Fibroblast of lung (primary cell): ENCODE data around the gene RPL37A. TPM values are rescaled to one million over a fixed set of nuclear protein-coding genes. Genes with fewer than 3 reads are reported as not detected.

Experiments used
- DNase-seq, 2 donors: peaks; one replicate each; pipeline versions ENCODE4 v3.0.0 to v3.0.0-alpha.2; 2010; ENCODE audit warnings: low read depth in 2 of 2
- H2AFZ ChIP-seq: 2 replicates; pipeline ENCODE4 v1.5.1; 2012; ENCODE audit warnings: low read length, control low read depth, inconsistent platforms
- H3K27ac ChIP-seq: 2 replicates; pipeline ENCODE4 v1.5.1; 2011; ENCODE audit warnings: low read length, control low read depth; ENCODE audit not compliant: insufficient read depth
- H3K27me3 ChIP-seq: 2 replicates; pipeline ENCODE4 v1.5.1; 2011; ENCODE audit warnings: mild to moderate bottlenecking, low read length; ENCODE audit not compliant: control insufficient read depth, insufficient read depth
- H3K36me3 ChIP-seq: 2 replicates; pipeline ENCODE4 v1.5.1; 2011; ENCODE audit warnings: low read length; ENCODE audit not compliant: control insufficient read depth, insufficient read depth
- H3K4me1 ChIP-seq: 2 replicates; pipeline ENCODE4 v1.5.1; 2011; ENCODE audit warnings: low read length; ENCODE audit not compliant: control insufficient read depth, insufficient read depth; ENCODE audit errors: extremely low read depth
- H3K4me2 ChIP-seq: 2 replicates; pipeline ENCODE4 v1.5.1; 2011; ENCODE audit warnings: low read length, control low read depth; ENCODE audit not compliant: insufficient read depth; ENCODE audit errors: extremely low read depth
- H3K4me3 ChIP-seq, 4 experiments: fragments of 200-600 bp in 1 of 4; sonication (generic) in 1 of 4; replicated peaks in 1 of 4; 2 replicates each; pipeline ENCODE4 v1.5.1; 2011 to 2016; ENCODE audit warnings: low read length in 4 of 4, low read depth in 3 of 4, mild to moderate bottlenecking in 3 of 4, control low read depth in 2 of 4, inconsistent platforms in 1 of 4, mixed read lengths in 1 of 4; ENCODE audit not compliant: insufficient read depth in 1 of 4; ENCODE audit errors: control extremely low read depth in 1 of 4
- H3K79me2 ChIP-seq: 2 replicates; pipeline ENCODE4 v1.5.1; 2012; ENCODE audit warnings: mild to moderate bottlenecking, low read length, inconsistent platforms; ENCODE audit not compliant: control insufficient read depth, insufficient read depth
- H3K9ac ChIP-seq: 2 replicates; pipeline ENCODE4 v1.5.1; 2011; ENCODE audit warnings: mild to moderate bottlenecking, low read length, control low read depth; ENCODE audit not compliant: insufficient read depth
- H3K9me3 ChIP-seq: 2 replicates; pipeline ENCODE4 v1.5.1; 2012; ENCODE audit warnings: low read depth, low read length; ENCODE audit not compliant: control insufficient read depth, insufficient read depth
- H4K20me1 ChIP-seq: 2 replicates; pipeline ENCODE4 v1.5.1; 2011; ENCODE audit warnings: low read length; ENCODE audit not compliant: control insufficient read depth, insufficient read depth; ENCODE audit errors: extremely low read depth
- EZH2 ChIP-seq: IDR thresholded peaks from 2 replicates; pipeline ENCODE4 v1.5.1; 2012; ENCODE audit warnings: low read length, control low read depth, mild to moderate bottlenecking; ENCODE audit errors: missing control alignments
- polyA plus RNA-seq, 2 donors: library from polyadenylated mRNA; depleted of rRNA in 1 of 2; stranded (reverse) in 1 of 2; unstranded in 1 of 2; fragments of >200 nt; gene quantifications; 2 replicates each; pipeline ENCODE4 v1.2.1, GENCODE V29; 2011 to 2012; ENCODE audit warnings: missing spikeins in 1 of 2
- total RNA-seq: library from RNA; depleted of rRNA; stranded (reverse); fragments of >200 nt; gene quantifications from 2 replicates; pipeline ENCODE4 v1.2.1, GENCODE V29; 2014
- TF ChIP-seq, protein P1 (sequence below), 2 donors: IDR thresholded peaks in 1 of 2; conservative IDR thresholded peaks in 1 of 2; 1 replicate in 1 of 2; 2 replicates in 1 of 2; pipeline ENCODE4 v1.5.1; 2011 to 2012; ENCODE audit warnings: low read length in 2 of 2, control low read depth in 1 of 2, inconsistent platforms in 1 of 2, low read depth in 1 of 2, mild to moderate bottlenecking in 1 of 2

RPL37A gene
- total and polyA plus RNA-seq, 2 donors (not counting 1 experiment from before 2014, with no cell fraction given): 1,688 to 3,233 TPM

DNA sequence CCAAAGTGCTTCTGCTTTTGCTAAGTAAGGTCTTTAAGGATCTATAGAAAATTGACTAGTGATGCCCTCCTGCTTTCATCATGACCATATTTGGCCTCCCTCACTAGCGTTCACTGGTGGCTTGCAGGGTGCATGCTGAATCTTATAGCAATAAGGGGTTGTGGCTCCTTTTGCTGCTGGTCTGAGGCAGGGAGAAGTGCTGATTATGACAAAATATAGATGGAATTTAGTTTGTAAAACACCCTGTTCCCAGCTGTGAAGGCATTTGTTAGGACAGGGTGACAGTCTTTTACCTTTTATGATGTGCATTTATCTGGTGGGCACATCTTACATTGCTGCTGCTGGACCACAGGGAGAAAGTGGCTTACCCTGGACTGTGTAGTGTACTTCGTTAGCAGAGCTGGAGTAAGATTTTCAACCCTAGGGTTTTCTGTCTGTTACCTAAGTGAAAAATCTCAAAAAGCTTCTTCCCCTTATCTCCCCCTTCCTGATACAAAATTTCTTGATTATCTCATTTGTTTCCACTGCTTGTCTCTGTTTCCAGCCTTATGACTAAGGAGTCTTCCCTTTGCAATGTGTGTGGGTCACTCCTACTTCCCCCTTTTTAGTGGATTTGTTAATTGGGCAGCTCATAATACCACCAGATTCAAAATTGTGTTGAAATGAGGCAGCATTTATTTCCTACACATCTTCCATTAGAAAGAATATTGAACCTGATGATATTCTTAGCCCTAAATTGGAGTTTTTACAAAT lies 21.2 kb upstream of the RPL37A start:
- peak in 1 of 2 donors; percentile 42 for DNase-seq
- no peaks in the 10 kb centered on the region for H3K4me1 ChIP-seq
- H3K9ac ChIP-seq: no peak overlapping the region
- no peak overlapping the region for H3K4me3 ChIP-seq
- H3K36me3 ChIP-seq: peaks cover 13% of the 10 kb centered on the region
- no peaks in the 10 kb centered on the region for H3K79me2 ChIP-seq
- TF ChIP-seq, protein P1, sequence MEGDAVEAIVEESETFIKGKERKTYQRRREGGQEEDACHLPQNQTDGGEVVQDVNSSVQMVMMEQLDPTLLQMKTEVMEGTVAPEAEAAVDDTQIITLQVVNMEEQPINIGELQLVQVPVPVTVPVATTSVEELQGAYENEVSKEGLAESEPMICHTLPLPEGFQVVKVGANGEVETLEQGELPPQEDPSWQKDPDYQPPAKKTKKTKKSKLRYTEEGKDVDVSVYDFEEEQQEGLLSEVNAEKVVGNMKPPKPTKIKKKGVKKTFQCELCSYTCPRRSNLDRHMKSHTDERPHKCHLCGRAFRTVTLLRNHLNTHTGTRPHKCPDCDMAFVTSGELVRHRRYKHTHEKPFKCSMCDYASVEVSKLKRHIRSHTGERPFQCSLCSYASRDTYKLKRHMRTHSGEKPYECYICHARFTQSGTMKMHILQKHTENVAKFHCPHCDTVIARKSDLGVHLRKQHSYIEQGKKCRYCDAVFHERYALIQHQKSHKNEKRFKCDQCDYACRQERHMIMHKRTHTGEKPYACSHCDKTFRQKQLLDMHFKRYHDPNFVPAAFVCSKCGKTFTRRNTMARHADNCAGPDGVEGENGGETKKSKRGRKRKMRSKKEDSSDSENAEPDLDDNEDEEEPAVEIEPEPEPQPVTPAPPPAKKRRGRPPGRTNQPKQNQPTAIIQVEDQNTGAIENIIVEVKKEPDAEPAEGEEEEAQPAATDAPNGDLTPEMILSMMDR (conservative IDR thresholded peaks at IDR 0.05 in 1 of 2, IDR thresholded peaks at IDR 0.05 in 1 of 2; ENCODE audit: low read depth in 1 of 2, low read length in 2 of 2): no peak
- TF ChIP-seq EZH2: no peak
- H3K27me3 ChIP-seq: no peaks in the 10 kb centered on the region
- H4K20me1 ChIP-seq: no peaks in the 10 kb centered on the region
- H3K4me2 ChIP-seq: no peak overlapping the region
- no peak overlapping the region for H3K27ac ChIP-seq
- H3K9me3 ChIP-seq: no peaks in the 10 kb centered on the region
- H2AFZ ChIP-seq: no peak overlapping the region

DNA sequence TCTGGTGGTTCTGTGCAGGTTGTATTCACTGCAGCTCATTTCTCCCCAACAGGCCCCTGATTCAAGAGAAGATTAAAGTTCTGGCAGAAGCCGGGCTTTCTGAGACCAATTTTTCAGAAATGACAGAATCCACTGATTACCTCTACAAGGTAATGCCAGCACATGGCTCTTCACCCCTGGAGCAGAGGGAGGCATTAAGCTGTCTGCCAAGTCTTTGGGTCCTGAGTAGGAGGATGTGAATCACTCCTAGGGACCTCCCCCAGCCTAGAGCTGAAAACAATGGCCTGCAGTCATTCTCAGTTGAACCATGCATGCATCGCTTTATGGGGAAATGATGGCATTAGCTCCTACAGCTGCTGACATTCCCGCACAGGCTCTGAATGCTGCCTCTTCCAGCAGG lies 20.5 kb upstream of the RPL37A start:
- H3K79me2 ChIP-seq: no peaks in the 10 kb centered on the region
- TF ChIP-seq, protein P1 (conservative IDR thresholded peaks at IDR 0.05 in 1 of 2, IDR thresholded peaks at IDR 0.05 in 1 of 2; ENCODE audit: low read depth in 1 of 2, low read length in 2 of 2): no peak
- TF ChIP-seq EZH2: no peak
- H3K9me3 ChIP-seq: no peaks in the 10 kb centered on the region
- no peak overlapping the region for H3K27ac ChIP-seq
- no peak overlapping the region for H3K4me2 ChIP-seq
- no peak overlapping the region for H2AFZ ChIP-seq
- peak; percentile 43 to 95 for DNase-seq
- no peak overlapping the region for H3K4me3 ChIP-seq
- no peak overlapping the region for H3K9ac ChIP-seq
- no peaks in the 10 kb centered on the region for H3K27me3 ChIP-seq
- no peaks in the 10 kb centered on the region for H3K4me1 ChIP-seq
- H4K20me1 ChIP-seq: no peaks in the 10 kb centered on the region
- H3K36me3 ChIP-seq: peaks cover 13% of the 10 kb centered on the region

DNA sequence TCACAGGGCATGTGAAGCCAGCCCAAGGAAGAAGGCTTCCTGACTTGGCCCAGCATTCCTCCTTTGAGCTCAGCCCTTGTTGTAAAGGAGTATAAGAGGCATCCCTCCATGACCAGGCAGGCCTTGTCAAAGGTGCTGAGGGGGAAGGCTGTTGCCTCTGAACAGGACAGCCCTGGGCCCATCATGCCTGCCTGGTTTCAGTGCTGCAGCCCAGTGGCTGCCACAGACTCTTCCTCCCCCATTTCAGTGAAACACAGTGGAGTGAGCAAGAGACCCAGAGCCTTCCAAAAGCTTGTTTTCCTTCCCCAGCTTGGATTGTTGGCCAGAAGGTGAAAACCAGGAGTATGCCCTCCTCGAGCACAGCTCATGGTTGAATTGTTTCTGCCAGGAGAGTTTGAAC lies 19.9 kb upstream of the RPL37A start:
- no peak overlapping the region for H2AFZ ChIP-seq
- no peak for DNase-seq
- peaks cover 13% of the 10 kb centered on the region for H3K36me3 ChIP-seq
- TF ChIP-seq, protein P1 (conservative IDR thresholded peaks at IDR 0.05 in 1 of 2, IDR thresholded peaks at IDR 0.05 in 1 of 2; ENCODE audit: low read depth in 1 of 2, low read length in 2 of 2): no peak
- TF ChIP-seq EZH2: no peak
- H4K20me1 ChIP-seq: no peaks in the 10 kb centered on the region
- H3K4me1 ChIP-seq: no peaks in the 10 kb centered on the region
- no peaks in the 10 kb centered on the region for H3K79me2 ChIP-seq
- H3K4me2 ChIP-seq: no peak overlapping the region
- no peak overlapping the region for H3K27ac ChIP-seq
- no peak overlapping the region for H3K9ac ChIP-seq
- H3K9me3 ChIP-seq: no peaks in the 10 kb centered on the region
- H3K27me3 ChIP-seq: no peaks in the 10 kb centered on the region
- H3K4me3 ChIP-seq: no peak overlapping the region
